ENCODE measurements around the gene SNAI3.

GRCh38 chr16:88713054-88713453 is 26.7 kb upstream of the SNAI3 start:
- TF ChIP-seq CTCF (IDR thresholded peaks at IDR 0.05; ENCODE audit: low read depth, low read length) (no peak), EZH2phosphoT487 (IDR thresholded peaks at IDR 0.05; ENCODE audit: low read depth) (no peak)

All from OCI-LY3 (cell line).